GM23338 (cell line): ENCODE results near the gene FNDC3B. TPM values are rescaled to one million over a fixed set of nuclear protein-coding genes. Genes with fewer than 3 reads are reported as not detected.

Experiments
- ATAC-seq: fragments of 200-7000 bp; cut with Tn5 transposase; 3 replicates; pipeline ENCODE4 v1.9.1; 2020
- DNase-seq: peaks from one replicate; pipeline ENCODE4 v3.0.0-alpha.2; 2015; ENCODE audit warnings: low spot score
- H2AFZ ChIP-seq: fragments of 200-600 bp; sonication (generic); 2 replicates; pipeline ENCODE4 v1.8.0; 2016; ENCODE audit warnings: antibody characterized with exemption, mild to moderate bottlenecking, moderate library complexity
- H3F3A ChIP-seq: fragments of 200-600 bp; sonication (generic); replicated peaks from 2 replicates; pipeline ENCODE4 v1.8.0; 2017; ENCODE audit warnings: antibody characterized with exemption, mixed run types, low read depth
- H3K27ac ChIP-seq: fragments of 200-600 bp; sonication (generic); 2 replicates; pipeline ENCODE4 v1.6.1; 2016; ENCODE audit warnings: low read depth
- H3K27me3 ChIP-seq: fragments of 200-600 bp; sonication (generic); 2 replicates; pipeline ENCODE4 v1.8.0; 2016; ENCODE audit warnings: mild to moderate bottlenecking, mixed run types, moderate library complexity; ENCODE audit not compliant: insufficient read depth
- H3K36me3 ChIP-seq: fragments of 200-600 bp; sonication (generic); 2 replicates; pipeline ENCODE4 v1.8.0; 2016; ENCODE audit warnings: mild to moderate bottlenecking; ENCODE audit not compliant: insufficient read depth
- H3K4me1 ChIP-seq: fragments of 200-600 bp; sonication (generic); 2 replicates; pipeline ENCODE4 v1.8.0; 2016; ENCODE audit warnings: mild to moderate bottlenecking, moderate library complexity; ENCODE audit not compliant: insufficient read depth
- H3K4me2 ChIP-seq: fragments of 200-600 bp; sonication (generic); 2 replicates; pipeline ENCODE4 v1.7.1; 2017; ENCODE audit warnings: mixed run types
- H3K4me3 ChIP-seq: fragments of 200-600 bp; sonication (generic); 2 replicates; pipeline ENCODE4 v1.6.1; 2016; ENCODE audit warnings: mixed run types
- H3K79me2 ChIP-seq: fragments of 200-600 bp; sonication (generic); replicated peaks from 2 replicates; pipeline ENCODE4 v1.8.0; 2017; ENCODE audit warnings: mild to moderate bottlenecking; ENCODE audit not compliant: insufficient read depth
- H3K9me2 ChIP-seq: fragments of 200-600 bp; sonication (generic); 2 replicates; pipeline ENCODE4 v1.8.0; 2017; ENCODE audit not compliant: insufficient read depth
- H4K20me1 ChIP-seq: fragments of 200-600 bp; sonication (generic); replicated peaks from 2 replicates; pipeline ENCODE4 v1.8.0; 2017; ENCODE audit warnings: mild to moderate bottlenecking; ENCODE audit not compliant: insufficient read depth
- H3K27ac Mint-ChIP-seq: 2 replicates; pipeline ENCODE4 v1.8.0; 2020; ENCODE audit warnings: inconsistent platforms, mild to moderate bottlenecking, moderate library complexity, mixed read lengths
- H3K27me3 Mint-ChIP-seq: 3 replicates; pipeline ENCODE4 v1.8.0; 2022; ENCODE audit warnings: low read depth, mild to moderate bottlenecking, moderate library complexity, mixed read lengths, inconsistent platforms; ENCODE audit not compliant: insufficient read depth, poor library complexity
- H3K36me3 Mint-ChIP-seq: 3 replicates; pipeline ENCODE4 v1.8.0; 2021; ENCODE audit warnings: low read depth, mild to moderate bottlenecking, inconsistent platforms, moderate library complexity, mixed read lengths
- H3K4me1 Mint-ChIP-seq: 3 replicates; pipeline ENCODE4 v1.8.0; 2020; ENCODE audit warnings: mild to moderate bottlenecking, inconsistent platforms, mixed read lengths
- H3K4me3 Mint-ChIP-seq: 3 replicates; pipeline ENCODE4 v1.8.0; 2021; ENCODE audit warnings: moderate library complexity, mild to moderate bottlenecking, inconsistent platforms, mixed read lengths
- H3K9me3 Mint-ChIP-seq: 3 replicates; pipeline ENCODE4 v1.8.0; 2020; ENCODE audit warnings: moderate library complexity, mild to moderate bottlenecking, inconsistent platforms, mixed read lengths
- CREB1 ChIP-seq: fragments of 250-450 bp; sonication (Bioruptor Pico); IDR thresholded peaks from 2 replicates; pipeline ENCODE4 v1.5.0; 2020; ENCODE audit warnings: low read depth, mild to moderate bottlenecking, moderate library complexity
- CTCF ChIP-seq, 2 experiments: fragments of 200-600 bp in 1 of 2; sonication (generic) in 1 of 2; conservative IDR thresholded peaks; 2 replicates each; pipeline versions ENCODE4 v1.5.1 to v1.6.1; 2016 to 2017; ENCODE audit warnings: antibody characterized with exemption in 2 of 2, low read depth in 2 of 2, mild to moderate bottlenecking in 2 of 2, moderate library complexity in 1 of 2
- ETS1 ChIP-seq: IDR thresholded peaks from 2 replicates; pipeline ENCODE4 v1.6.1; 2016; ENCODE audit warnings: antibody characterized with exemption
- EZH2 ChIP-seq: fragments of 200-600 bp; sonication (generic); IDR thresholded peaks from one replicate; pipeline ENCODE4 v1.8.0; 2017; ENCODE audit warnings: antibody characterized with exemption, mild to moderate bottlenecking, low read depth; ENCODE audit not compliant: unreplicated experiment
- EZH2phosphoT487 ChIP-seq: fragments of 200-600 bp; sonication (generic); IDR thresholded peaks from one replicate; pipeline ENCODE4 v1.8.1; 2018; ENCODE audit warnings: antibody characterized with exemption; ENCODE audit not compliant: unreplicated experiment
- JUNB ChIP-seq: IDR thresholded peaks from one replicate; pipeline ENCODE4 v1.6.1; 2016; ENCODE audit warnings: antibody characterized with exemption; ENCODE audit not compliant: unreplicated experiment
- NANOG ChIP-seq: IDR thresholded peaks from 2 replicates; pipeline ENCODE4 v1.6.1; 2016; ENCODE audit warnings: antibody characterized with exemption, borderline replicate concordance
- POLR2AphosphoS5 ChIP-seq: IDR thresholded peaks from 2 replicates; pipeline ENCODE4 v1.6.1; 2016; ENCODE audit warnings: antibody characterized with exemption, low read depth
- REST ChIP-seq: IDR thresholded peaks from one replicate; pipeline ENCODE4 v1.6.1; 2018; ENCODE audit warnings: antibody characterized with exemption; ENCODE audit not compliant: unreplicated experiment
- STAT1 ChIP-seq: IDR thresholded peaks from one replicate; pipeline ENCODE4 v1.6.1; 2016; ENCODE audit warnings: antibody characterized with exemption; ENCODE audit not compliant: unreplicated experiment
- ZNF114 ChIP-seq: fragments of 250-450 bp; sonication (Bioruptor Pico); IDR thresholded peaks from 2 replicates; pipeline ENCODE4 v1.5.0; 2020; ENCODE audit warnings: mild to moderate bottlenecking, moderate library complexity
- ZNF331 ChIP-seq: fragments of 250-450 bp; sonication (Bioruptor Pico); IDR thresholded peaks from 2 replicates; pipeline ENCODE4 v1.5.0; 2020; ENCODE audit warnings: low read depth, mild to moderate bottlenecking, moderate library complexity
- ZNF462 ChIP-seq: fragments of 250-450 bp; sonication (Bioruptor Pico); IDR thresholded peaks from 2 replicates; pipeline ENCODE4 v1.5.0; 2020; ENCODE audit warnings: mild to moderate bottlenecking, moderate library complexity
- polyA plus RNA-seq: library from polyadenylated mRNA; unstranded; fragments of >200 nt; fragmentation: Nextera tagmentation; extraction: Ambion mirVana; gene quantifications from 2 replicates; pipeline ENCODE4 v1.2.1, GENCODE V29; 2016
- total RNA-seq: library from RNA; depleted of rRNA; stranded (reverse); fragments of >200 nt; shearing (Covaris generic); gene quantifications from 2 replicates; pipeline ENCODE4 v1.2.3, GENCODE V29; 2014

The FNDC3B gene
- total and polyA plus RNA-seq, 2 experiments from 2014 or later: 19.1 to 55.4 TPM

- H3K9me2 ChIP-seq: no peaks in the 10 kb centered on the region
- peaks cover 11% of the 10 kb centered on the region for H3K4me1 ChIP-seq
- H3K36me3 Mint-ChIP-seq: peaks cover 5% of the 10 kb centered on the region; the same call in 1 of the 3 replicates
- peaks cover 66% of the 10 kb centered on the region for H3K79me2 ChIP-seq
- H4K20me1 ChIP-seq: no peaks in the 10 kb centered on the region; the same call in 1 of the 2 replicates
- no peak overlapping the region; the same call in 1 of the 2 replicates for H3K27ac Mint-ChIP-seq
- H3F3A ChIP-seq: no peaks in the 10 kb centered on the region
- H3K27me3 Mint-ChIP-seq: peaks cover under 1% of the 10 kb centered on the region
- peaks cover 31% of the 10 kb centered on the region for H3K4me1 Mint-ChIP-seq
- H3K4me3 Mint-ChIP-seq: no peak overlapping the region
- H3K4me2 ChIP-seq: no peak overlapping the region
- H2AFZ ChIP-seq: no peak overlapping the region
- DNase-seq (no peak), ATAC-seq (no peak)
- no peaks in the 10 kb centered on the region for H3K27me3 ChIP-seq
- H3K9me3 Mint-ChIP-seq: 0 out of 3 replicates have a peak, but pooled peaks cover 2% of the 10 kb centered on the region
- H3K27ac ChIP-seq: 0 out of 2 replicates have a peak overlapping the region, but pooled peaks have one; percentile 5
- TF ChIP-seq CREB1 (CRISPR knock-in tag): no peak
- no peak for TF ChIP-seq CTCF (conservative IDR thresholded peaks at IDR 0.05; ENCODE audit: low read depth in 2 of 2)
- TF ChIP-seq REST: no peak
- TF ChIP-seq POLR2AphosphoS5: no peak
- no peak for TF ChIP-seq JUNB
- no peak for TF ChIP-seq NANOG
- no peak for TF ChIP-seq EZH2phosphoT487
- no peak for TF ChIP-seq EZH2
- TF ChIP-seq STAT1: no peak
- TF ChIP-seq ZNF114 (CRISPR knock-in tag): no peak
- no peak for TF ChIP-seq ZNF462 (CRISPR knock-in tag)
- TF ChIP-seq ETS1: no peak
- TF ChIP-seq ZNF331 (CRISPR knock-in tag): no peak
- H3K36me3 ChIP-seq: no peaks in the 10 kb centered on the region
- H3K4me3 ChIP-seq: no peak overlapping the region
These were observed 152.3 kb downstream of the FNDC3B start for GRCh38 chr3:172191629-172192028.
